HG02571 (cell line): ENCODE data around the gene EXT2.

ENCODE experiments used
- ATAC-seq: cut with Tn5 transposase; IDR thresholded peaks from one replicate; pipeline ENCODE4 v1.9.1; 2021; ENCODE audit warnings: mild to moderate bottlenecking, moderate library complexity; ENCODE audit not compliant: unreplicated experiment

Gene EXT2

GRCh38 chr11:44198146-44198724 lies 102.8 kb downstream of the EXT2 start:
- ATAC-seq: no peak

GRCh38 chr11:44199298-44199697 lies 103.8 kb downstream of the EXT2 start:
- ATAC-seq: no peak

- ATAC-seq: no peak
These were observed 104.3 kb downstream of the EXT2 start for GRCh38 chr11:44199816-44200215.

- ATAC-seq: no peak
These were observed 108.0 kb downstream of the EXT2 start for GRCh38 chr11:44203270-44204043.

GRCh38 chr11:44205352-44205751 lies 109.9 kb downstream of the EXT2 start:
- ATAC-seq: no peak

GRCh38 chr11:44205836-44206235 lies 110.4 kb downstream of the EXT2 start:
- no peak for ATAC-seq

- no peak for ATAC-seq
These were observed 111.8 kb downstream of the EXT2 start for GRCh38 chr11:44207292-44207691.

GRCh38 chr11:44208976-44209603 lies 113.6 kb downstream of the EXT2 start:
- no peak for ATAC-seq

- no peak for ATAC-seq
These were observed 116.7 kb downstream of the EXT2 start for GRCh38 chr11:44212128-44212527.

GRCh38 chr11:44213148-44213547 lies 117.7 kb downstream of the EXT2 start:
- ATAC-seq: no peak

- ATAC-seq: no peak
These were observed 122.0 kb downstream of the EXT2 start for GRCh38 chr11:44217432-44217831.

- ATAC-seq: no peak
These were observed 124.6 kb downstream of the EXT2 start for GRCh38 chr11:44219830-44220796.

GRCh38 chr11:44221456-44221855 lies 126.0 kb downstream of the EXT2 start:
- no peak for ATAC-seq

GRCh38 chr11:44221992-44222391 lies 126.5 kb downstream of the EXT2 start:
- ATAC-seq: no peak

GRCh38 chr11:44223238-44223637 lies 127.8 kb downstream of the EXT2 start:
- no peak for ATAC-seq

- no peak for ATAC-seq
These were observed 129.5 kb downstream of the EXT2 start for GRCh38 chr11:44224867-44225501.

- no peak for ATAC-seq
These were observed 131.0 kb downstream of the EXT2 start for GRCh38 chr11:44226490-44226889.

GRCh38 chr11:44226945-44227344 lies 131.5 kb downstream of the EXT2 start:
- ATAC-seq: no peak

GRCh38 chr11:44228379-44228778 lies 132.9 kb downstream of the EXT2 start:
- ATAC-seq: no peak

- ATAC-seq: no peak
These were observed 133.6 kb downstream of the EXT2 start for GRCh38 chr11:44229098-44229497.

GRCh38 chr11:44229624-44230023 lies 134.1 kb downstream of the EXT2 start:
- ATAC-seq: no peak
